ENCODE measurements around the gene DGKI. TPM values are rescaled to one million over a fixed set of nuclear protein-coding genes. Genes with fewer than 3 reads are reported as not detected.

DGKI gene
- total RNA-seq, 1 experiment from 2014 or later: 0.15 TPM

DNA sequence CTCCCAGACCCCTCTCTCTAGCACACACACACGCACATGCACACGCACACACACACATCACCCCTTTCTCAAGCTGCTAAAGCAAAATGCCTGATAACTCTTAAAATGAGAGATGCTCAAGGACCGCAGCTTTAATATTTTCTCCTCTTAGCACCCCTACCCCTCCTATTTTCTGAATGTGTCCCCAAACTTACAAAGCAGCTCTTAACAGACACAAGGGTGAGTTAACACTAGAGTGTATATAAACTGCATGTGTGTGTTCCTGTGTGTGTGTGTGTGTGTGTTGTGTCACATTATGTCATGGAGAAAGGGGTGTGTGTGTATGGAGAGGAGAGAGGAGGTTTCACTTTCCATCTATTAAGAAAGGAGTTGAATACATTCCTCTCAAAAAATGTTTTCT is 504.5 kb downstream of the DGKI start:
- Histone ChIP-seq H4K20me1 (ENCODE audit: insufficient read depth) (no peaks in the 10 kb centered on the region), H3K9ac (ENCODE audit: low read length) (no peak overlapping the region), H3K4me3 (replicated peaks in 1 of 2; ENCODE audit: low read depth in 1 of 2, low read length in 2 of 2) (no peak overlapping the region), H3K27ac (ENCODE audit: low read depth, low read length) (no peak overlapping the region), H3K79me2 (ENCODE audit: insufficient read depth, low read length) (no peaks in the 10 kb centered on the region), H3K9me3 (ENCODE audit: control insufficient read depth in 1 of 2, insufficient read depth in 1 of 2, low read depth in 1 of 2, low read length in 2 of 2) (peaks cover 0 to 16% of the 10 kb centered on the region in 2 experiments; a peak in 2 of 4 replicates), H3K4me2 (ENCODE audit: low read length) (no peak overlapping the region), H3K36me3 (ENCODE audit: control insufficient read depth in 1 of 2, insufficient read depth in 2 of 2, low read length in 2 of 2) (no peaks in the 10 kb centered on the region), H3K4me1 (ENCODE audit: control insufficient read depth in 1 of 2, insufficient read depth in 2 of 2, low read length in 2 of 2) (no peaks in the 10 kb centered on the region), H3K9me2 (ENCODE audit: insufficient read depth) (no peaks in the 10 kb centered on the region), H2AFZ (ENCODE audit: low read depth, low read length, poor library complexity, severe bottlenecking) (no peak overlapping the region), H3K27me3 (ENCODE audit: insufficient read depth, low read length) (no peaks in the 10 kb centered on the region)
- CTCF ChIA-PET: no interaction called here
- no peak for ATAC-seq
- DNase-seq (ENCODE audit: low read depth, low spot score): no peak
- RAD21 ChIA-PET (ENCODE audit: low non-redundant PET in 1 of 2, low total read pairs in 2 of 2, uncharacterized antibody in 2 of 2, unreplicated experiment in 2 of 2): no interaction called here
- intact Hi-C loops (cut with micrococcal nuclease): no loop called here
- TF ChIP-seq ATF3 (IDR thresholded peaks at IDR 0.05): no peak
- POLR2A ChIA-PET: no interaction called here
- no TSS peak for BruUV-seq (replicated peaks)

DNA sequence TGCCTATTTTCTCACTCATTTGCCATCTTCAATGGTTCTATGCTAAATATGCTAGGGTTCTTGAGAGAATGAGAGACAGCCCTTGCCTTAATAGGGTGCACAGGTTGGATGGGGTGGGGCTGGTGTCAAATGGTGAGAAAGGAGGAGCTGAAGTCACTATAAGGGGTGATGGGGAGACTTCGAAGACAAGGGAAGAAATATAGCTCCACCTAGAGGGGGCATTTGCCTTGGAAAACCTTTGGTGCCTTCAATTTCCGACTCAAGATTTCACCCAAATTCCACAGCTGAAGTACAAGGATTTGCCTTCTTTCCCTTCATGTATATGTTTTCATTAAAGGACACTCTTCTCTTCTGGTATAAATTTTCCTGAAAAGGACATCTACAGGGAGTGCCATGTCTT is 508.9 kb downstream of the DGKI start:
- CTCF ChIA-PET: interaction anchor here (1.0 to 1.2 kb wide), 2 partner anchors 50 to 169 kb away, joined by 3 read pairs; no protein-coding TSS in a partner anchor
- H3K9me2 ChIP-seq (ENCODE audit: insufficient read depth): no peaks in the 10 kb centered on the region
- BruUV-seq (replicated peaks): no TSS peak
- no peaks in the 10 kb centered on the region for H4K20me1 ChIP-seq (ENCODE audit: insufficient read depth)
- intact Hi-C loops (cut with micrococcal nuclease): no loop called here
- H3K4me2 ChIP-seq (ENCODE audit: low read length): no peak overlapping the region
- no peak overlapping the region for H3K27ac ChIP-seq (ENCODE audit: low read depth, low read length)
- DNase-seq (ENCODE audit: low read depth, low spot score) (no peak), ATAC-seq (no peak)
- no peak overlapping the region for H2AFZ ChIP-seq (ENCODE audit: low read depth, low read length, poor library complexity, severe bottlenecking)
- H3K4me1 ChIP-seq (ENCODE audit: control insufficient read depth in 1 of 2, insufficient read depth in 2 of 2, low read length in 2 of 2): no peaks in the 10 kb centered on the region
- POLR2A ChIA-PET: no interaction called here
- no peaks in the 10 kb centered on the region for H3K27me3 ChIP-seq (ENCODE audit: insufficient read depth, low read length)
- H3K9ac ChIP-seq (ENCODE audit: low read length): no peak overlapping the region
- H3K79me2 ChIP-seq (ENCODE audit: insufficient read depth, low read length): no peaks in the 10 kb centered on the region
- no peak overlapping the region for H3K4me3 ChIP-seq (replicated peaks in 1 of 2; ENCODE audit: low read depth in 1 of 2, low read length in 2 of 2)
- H3K9me3 ChIP-seq (ENCODE audit: control insufficient read depth in 1 of 2, insufficient read depth in 1 of 2, low read depth in 1 of 2, low read length in 2 of 2): peaks cover 0 to 23% of the 10 kb centered on the region in 2 experiments; a peak in 2 of 4 replicates
- no peaks in the 10 kb centered on the region for H3K36me3 ChIP-seq (ENCODE audit: control insufficient read depth in 1 of 2, insufficient read depth in 2 of 2, low read length in 2 of 2)
- RAD21 ChIA-PET (ENCODE audit: low non-redundant PET in 1 of 2, low total read pairs in 2 of 2, uncharacterized antibody in 2 of 2, unreplicated experiment in 2 of 2): no interaction called here
- TF ChIP-seq EZH2 (IDR thresholded peaks at IDR 0.05) (no peak), FOSL1 (IDR thresholded peaks at IDR 0.05; ENCODE audit: low read depth) (no peak), ZFX (IDR thresholded peaks at IDR 0.05) (no peak), ZBTB33 (IDR thresholded peaks at IDR 0.05; ENCODE audit: extremely low read depth, insufficient replicate concordance, low read length) (no peak), YY1 (IDR thresholded peaks at IDR 0.05; ENCODE audit: extremely low read depth, insufficient replicate concordance, low read depth, low read length) (no peak), TCF7L2 (IDR thresholded peaks at IDR 0.05; ENCODE audit: borderline replicate concordance, extremely low read depth, insufficient read depth, insufficient read length) (no peak), CBX3 (IDR thresholded peaks at IDR 0.05; ENCODE audit: low read depth) (no peak), RAD21 (IDR thresholded peaks at IDR 0.05; ENCODE audit: low read depth) (no peak), POLR2A (IDR thresholded peaks at IDR 0.05; ENCODE audit: borderline replicate concordance, extremely low read depth, insufficient read depth, insufficient read length) (no peak), MAX (IDR thresholded peaks at IDR 0.05) (no peak), SIN3A (IDR thresholded peaks at IDR 0.05; ENCODE audit: low read depth) (no peak), ATF3 (IDR thresholded peaks at IDR 0.05) (no peak), SRF (IDR thresholded peaks at IDR 0.05; ENCODE audit: low read depth) (no peak), ZNF274 (IDR thresholded peaks at IDR 0.05; ENCODE audit: low read depth, low read length) (no peak), SP1 (IDR thresholded peaks at IDR 0.05; ENCODE audit: low read depth) (no peak)
- TF ChIP-seq, protein P1, sequence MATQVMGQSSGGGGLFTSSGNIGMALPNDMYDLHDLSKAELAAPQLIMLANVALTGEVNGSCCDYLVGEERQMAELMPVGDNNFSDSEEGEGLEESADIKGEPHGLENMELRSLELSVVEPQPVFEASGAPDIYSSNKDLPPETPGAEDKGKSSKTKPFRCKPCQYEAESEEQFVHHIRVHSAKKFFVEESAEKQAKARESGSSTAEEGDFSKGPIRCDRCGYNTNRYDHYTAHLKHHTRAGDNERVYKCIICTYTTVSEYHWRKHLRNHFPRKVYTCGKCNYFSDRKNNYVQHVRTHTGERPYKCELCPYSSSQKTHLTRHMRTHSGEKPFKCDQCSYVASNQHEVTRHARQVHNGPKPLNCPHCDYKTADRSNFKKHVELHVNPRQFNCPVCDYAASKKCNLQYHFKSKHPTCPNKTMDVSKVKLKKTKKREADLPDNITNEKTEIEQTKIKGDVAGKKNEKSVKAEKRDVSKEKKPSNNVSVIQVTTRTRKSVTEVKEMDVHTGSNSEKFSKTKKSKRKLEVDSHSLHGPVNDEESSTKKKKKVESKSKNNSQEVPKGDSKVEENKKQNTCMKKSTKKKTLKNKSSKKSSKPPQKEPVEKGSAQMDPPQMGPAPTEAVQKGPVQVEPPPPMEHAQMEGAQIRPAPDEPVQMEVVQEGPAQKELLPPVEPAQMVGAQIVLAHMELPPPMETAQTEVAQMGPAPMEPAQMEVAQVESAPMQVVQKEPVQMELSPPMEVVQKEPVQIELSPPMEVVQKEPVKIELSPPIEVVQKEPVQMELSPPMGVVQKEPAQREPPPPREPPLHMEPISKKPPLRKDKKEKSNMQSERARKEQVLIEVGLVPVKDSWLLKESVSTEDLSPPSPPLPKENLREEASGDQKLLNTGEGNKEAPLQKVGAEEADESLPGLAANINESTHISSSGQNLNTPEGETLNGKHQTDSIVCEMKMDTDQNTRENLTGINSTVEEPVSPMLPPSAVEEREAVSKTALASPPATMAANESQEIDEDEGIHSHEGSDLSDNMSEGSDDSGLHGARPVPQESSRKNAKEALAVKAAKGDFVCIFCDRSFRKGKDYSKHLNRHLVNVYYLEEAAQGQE (IDR thresholded peaks at IDR 0.05; ENCODE audit: low read depth): no peak

Measured in HCT116 (cell line).